NCI-H510A treated with DMSO at 0.1 percent for 48 hours (cell line): ENCODE results near the gene GADL1.
A peak's percentile ranks its signal among the peaks of the same experiment; 100 is the strongest.

Source experiments
- DNase-seq: peaks from one replicate; lab custom pipeline; 2025; lab: John Stamatoyannopoulos, UW

GADL1 gene

GRCh38 chr3:30878862-30879261 is 15.6 kb downstream of the GADL1 start:
- DNase-seq = no peak

GRCh38 chr3:30875505-30875904 is 19.0 kb downstream of the GADL1 start:
- no peak for DNase-seq

GRCh38 chr3:30873671-30874070 is 20.8 kb downstream of the GADL1 start:
- DNase-seq = no peak

- no peak for DNase-seq
Observed at GRCh38 chr3:30872879-30873278, 21.6 kb downstream of the GADL1 start.

- DNase-seq = peak; percentile 2
Observed at GRCh38 chr3:30871720-30872119, 22.7 kb downstream of the GADL1 start.

- no peak for DNase-seq
Observed at GRCh38 chr3:30864836-30865235, 29.6 kb downstream of the GADL1 start.

GRCh38 chr3:30864132-30864531 is 30.3 kb downstream of the GADL1 start:
- DNase-seq = no peak

GRCh38 chr3:30862004-30862403 is 32.5 kb downstream of the GADL1 start:
- DNase-seq = no peak

- DNase-seq = no peak
Observed at GRCh38 chr3:30858894-30859389, 35.5 kb downstream of the GADL1 start.

GRCh38 chr3:30855400-30856292 is 38.8 kb downstream of the GADL1 start:
- DNase-seq = no peak

GRCh38 chr3:30852833-30853232 is 41.6 kb downstream of the GADL1 start:
- DNase-seq = no peak

- no peak for DNase-seq
Observed at GRCh38 chr3:30848087-30848779, 46.2 kb downstream of the GADL1 start.

- no peak for DNase-seq
Observed at GRCh38 chr3:30847592-30847991, 46.9 kb downstream of the GADL1 start.

GRCh38 chr3:30845606-30846005 is 48.9 kb downstream of the GADL1 start:
- DNase-seq = no peak

GRCh38 chr3:30843877-30844276 is 50.6 kb downstream of the GADL1 start:
- no peak for DNase-seq

- DNase-seq = no peak
Observed at GRCh38 chr3:30836141-30836540, 58.3 kb downstream of the GADL1 start.

- DNase-seq = no peak
Observed at GRCh38 chr3:30835667-30836066, 58.8 kb downstream of the GADL1 start.

- no peak for DNase-seq
Observed at GRCh38 chr3:30832961-30833575, 61.4 kb downstream of the GADL1 start.

GRCh38 chr3:30827080-30827479 is 67.4 kb downstream of the GADL1 start:
- no peak for DNase-seq

- no peak for DNase-seq
Observed at GRCh38 chr3:30826531-30826942, 67.9 kb downstream of the GADL1 start.

- no peak for DNase-seq
Observed at GRCh38 chr3:30819067-30819798, 75.2 kb downstream of the GADL1 start.

GRCh38 chr3:30813734-30814133 is 80.7 kb downstream of the GADL1 start:
- DNase-seq = no peak
